ENCODE measurements around the gene KIF22.

DNA sequence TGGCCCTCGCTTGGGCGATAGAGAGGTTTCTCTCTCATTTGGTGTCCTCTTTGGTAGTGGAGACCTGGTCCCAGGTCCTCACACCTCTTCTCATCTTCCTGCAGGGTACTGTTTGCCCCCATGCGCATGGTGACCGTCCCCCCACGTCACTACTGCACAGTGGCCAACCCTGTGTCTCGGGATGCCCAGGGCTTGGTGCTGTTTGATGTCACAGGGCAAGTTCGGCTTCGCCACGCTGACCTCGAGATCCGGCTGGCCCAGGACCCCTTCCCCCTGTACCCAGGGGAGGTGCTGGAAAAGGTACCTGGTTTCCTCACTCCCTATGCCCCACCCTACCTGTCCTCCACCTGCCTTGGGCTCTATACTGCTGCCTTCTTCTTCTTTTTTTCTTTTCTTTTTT lies 40.2 kb downstream of the KIF22 start:
- TF ChIP-seq, protein P1, sequence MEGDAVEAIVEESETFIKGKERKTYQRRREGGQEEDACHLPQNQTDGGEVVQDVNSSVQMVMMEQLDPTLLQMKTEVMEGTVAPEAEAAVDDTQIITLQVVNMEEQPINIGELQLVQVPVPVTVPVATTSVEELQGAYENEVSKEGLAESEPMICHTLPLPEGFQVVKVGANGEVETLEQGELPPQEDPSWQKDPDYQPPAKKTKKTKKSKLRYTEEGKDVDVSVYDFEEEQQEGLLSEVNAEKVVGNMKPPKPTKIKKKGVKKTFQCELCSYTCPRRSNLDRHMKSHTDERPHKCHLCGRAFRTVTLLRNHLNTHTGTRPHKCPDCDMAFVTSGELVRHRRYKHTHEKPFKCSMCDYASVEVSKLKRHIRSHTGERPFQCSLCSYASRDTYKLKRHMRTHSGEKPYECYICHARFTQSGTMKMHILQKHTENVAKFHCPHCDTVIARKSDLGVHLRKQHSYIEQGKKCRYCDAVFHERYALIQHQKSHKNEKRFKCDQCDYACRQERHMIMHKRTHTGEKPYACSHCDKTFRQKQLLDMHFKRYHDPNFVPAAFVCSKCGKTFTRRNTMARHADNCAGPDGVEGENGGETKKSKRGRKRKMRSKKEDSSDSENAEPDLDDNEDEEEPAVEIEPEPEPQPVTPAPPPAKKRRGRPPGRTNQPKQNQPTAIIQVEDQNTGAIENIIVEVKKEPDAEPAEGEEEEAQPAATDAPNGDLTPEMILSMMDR (conservative IDR thresholded peaks at IDR 0.05 in 1 of 2, IDR thresholded peaks at IDR 0.05 in 1 of 2; ENCODE audit: extremely low read depth in 1 of 2, insufficient read depth in 1 of 2, low read depth in 1 of 2, low read length in 2 of 2), result no peak
- TF ChIP-seq EZH2 (IDR thresholded peaks at IDR 0.05; ENCODE audit: borderline replicate concordance, low read length), result no peak

All from mammary epithelial cell (primary cell).